Ascending aorta (tissue), 2 donors: ENCODE data around the gene TNFRSF4. TPM values are rescaled to one million over a fixed set of nuclear protein-coding genes. Genes with fewer than 3 reads are reported as not detected.

Experiments
- DNase-seq, 2 donors: peaks; one replicate each; pipeline ENCODE4 v3.0.0-alpha.2; 2019; ENCODE audit warnings: low spot score in 2 of 2
- H3K27ac ChIP-seq, 2 donors: fragments of 200-600 bp; sonication (generic); one replicate each; pipeline ENCODE4 v1.5.1; 2016 to 2017; ENCODE audit warnings: mild to moderate bottlenecking in 1 of 2
- H3K27me3 ChIP-seq: fragments of 200-600 bp; sonication (generic); one replicate; pipeline ENCODE4 v1.5.1; 2017
- H3K36me3 ChIP-seq, 2 donors: fragments of 200-600 bp; sonication (generic); one replicate each; pipeline ENCODE4 v1.5.1; 2016
- H3K4me1 ChIP-seq, 2 donors: fragments of 200-600 bp; sonication (generic); one replicate each; pipeline ENCODE4 v1.5.1; 2016 to 2017; ENCODE audit warnings: mild to moderate bottlenecking in 1 of 2
- H3K4me3 ChIP-seq, 2 donors: fragments of 200-600 bp; sonication (generic); one replicate each; pipeline ENCODE4 v1.5.1; 2016 to 2017; ENCODE audit warnings: mild to moderate bottlenecking in 1 of 2
- H3K9me3 ChIP-seq, 2 donors: fragments of 200-600 bp; sonication (generic); one replicate each; pipeline ENCODE4 v1.5.1; 2016
- intact Hi-C: fragments of 100-400 bp; cut with DNase I; formaldehyde crosslinking; loops from one replicate; pipeline ENCODE4 v1.15.1; 2023
- total RNA-seq: library from RNA; depleted of rRNA; stranded (reverse); fragments of >200 nt; gene quantifications from one replicate; pipeline ENCODE4 v1.1.0, GENCODE V29; 2016
- TF ChIP-seq, protein P1 (sequence below), 3 experiments: fragments of 200-600 bp in 2 of 3; fragments of 450-650 bp in 1 of 3; sonication (generic) in 2 of 3; IDR thresholded peaks; one replicate each; pipeline ENCODE4 v1.5.1; 2016 to 2019; ENCODE audit warnings: antibody characterized with exemption in 3 of 3, mild to moderate bottlenecking in 1 of 3, moderate library complexity in 1 of 3

Gene TNFRSF4
- total RNA-seq, 1 donor from 2014 or later: 4.8 TPM

DNA sequence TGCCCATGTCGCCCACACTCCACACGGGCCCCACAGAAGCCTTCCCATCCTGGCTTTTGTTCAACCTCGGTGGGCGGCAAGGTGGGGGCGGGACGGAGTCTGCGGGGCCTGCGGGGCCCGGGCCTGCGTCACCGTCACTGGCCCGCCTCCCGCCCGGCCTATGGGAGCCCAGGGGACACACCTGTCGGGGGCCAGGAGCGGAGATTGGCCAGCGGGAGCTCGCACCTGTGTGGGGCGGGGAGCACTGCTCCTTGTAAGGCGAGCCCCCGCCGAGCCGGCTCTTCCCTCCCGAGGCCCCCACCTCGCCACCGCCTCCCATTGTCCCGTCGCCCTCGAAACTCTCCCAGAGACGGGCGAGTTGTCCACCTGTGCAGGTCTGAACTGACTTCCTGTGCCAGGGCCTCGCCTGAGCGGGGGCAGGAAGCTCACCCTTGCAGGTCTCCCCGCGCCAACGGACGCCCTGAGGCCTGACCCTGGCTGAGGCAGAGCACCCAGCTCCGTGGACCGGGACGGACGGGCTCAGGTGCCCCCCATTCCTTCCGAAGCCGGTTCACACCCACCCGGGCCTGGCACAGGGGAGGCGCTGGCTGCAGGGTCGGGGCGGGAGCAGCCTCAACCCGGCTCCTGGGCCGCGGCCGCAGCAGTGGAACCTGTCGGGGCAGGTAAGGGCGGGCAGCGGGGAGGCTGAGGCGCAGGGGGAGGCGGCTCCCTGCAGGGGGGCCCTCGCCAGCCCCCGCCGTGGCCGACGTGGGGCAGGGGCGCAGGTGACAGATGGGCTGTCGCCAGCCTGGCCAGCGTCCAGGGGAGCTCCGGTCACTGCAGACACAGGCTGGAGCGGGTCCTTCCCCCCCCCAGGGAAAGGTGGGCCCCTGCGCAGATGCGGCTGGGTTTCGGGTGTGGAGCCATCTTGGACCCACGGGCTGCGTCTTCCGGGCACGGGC lies 51.1 kb downstream of the TNFRSF4 start:
- Histone ChIP-seq H3K4me3 (no peak overlapping the region), H3K27ac (no peak overlapping the region)
- no peak for DNase-seq

DNA sequence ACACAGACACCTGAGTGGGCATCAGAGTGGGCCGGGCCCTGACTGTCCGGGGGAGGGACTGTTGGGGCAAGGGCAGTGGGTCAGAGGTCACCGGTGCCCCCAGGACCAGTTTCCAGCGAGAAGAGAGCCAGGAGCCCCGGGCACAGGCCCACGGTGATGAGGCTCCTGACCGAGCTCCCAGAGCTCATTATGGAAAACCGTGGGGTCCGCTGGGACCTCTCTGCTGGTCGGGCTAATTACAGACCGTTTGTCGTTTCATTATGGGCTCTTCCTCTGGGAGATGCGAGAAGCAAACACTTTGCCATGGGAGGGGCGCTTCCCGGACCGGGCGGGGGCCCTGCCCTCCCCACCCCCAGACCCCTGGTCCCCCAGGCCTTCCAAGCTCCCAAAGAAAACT lies 52.3 kb downstream of the TNFRSF4 start:
- H3K9me3 ChIP-seq: no peaks in the 10 kb centered on the region
- H3K27ac ChIP-seq: no peak overlapping the region
- TF ChIP-seq, protein P1, sequence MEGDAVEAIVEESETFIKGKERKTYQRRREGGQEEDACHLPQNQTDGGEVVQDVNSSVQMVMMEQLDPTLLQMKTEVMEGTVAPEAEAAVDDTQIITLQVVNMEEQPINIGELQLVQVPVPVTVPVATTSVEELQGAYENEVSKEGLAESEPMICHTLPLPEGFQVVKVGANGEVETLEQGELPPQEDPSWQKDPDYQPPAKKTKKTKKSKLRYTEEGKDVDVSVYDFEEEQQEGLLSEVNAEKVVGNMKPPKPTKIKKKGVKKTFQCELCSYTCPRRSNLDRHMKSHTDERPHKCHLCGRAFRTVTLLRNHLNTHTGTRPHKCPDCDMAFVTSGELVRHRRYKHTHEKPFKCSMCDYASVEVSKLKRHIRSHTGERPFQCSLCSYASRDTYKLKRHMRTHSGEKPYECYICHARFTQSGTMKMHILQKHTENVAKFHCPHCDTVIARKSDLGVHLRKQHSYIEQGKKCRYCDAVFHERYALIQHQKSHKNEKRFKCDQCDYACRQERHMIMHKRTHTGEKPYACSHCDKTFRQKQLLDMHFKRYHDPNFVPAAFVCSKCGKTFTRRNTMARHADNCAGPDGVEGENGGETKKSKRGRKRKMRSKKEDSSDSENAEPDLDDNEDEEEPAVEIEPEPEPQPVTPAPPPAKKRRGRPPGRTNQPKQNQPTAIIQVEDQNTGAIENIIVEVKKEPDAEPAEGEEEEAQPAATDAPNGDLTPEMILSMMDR (IDR thresholded peaks at IDR 0.05): no peak
- H3K36me3 ChIP-seq: no peaks in the 10 kb centered on the region
- intact Hi-C loops: no loop called here
- H3K27me3 ChIP-seq: peaks cover 7% of the 10 kb centered on the region
- DNase-seq: no peak
- no peak overlapping the region for H3K4me3 ChIP-seq
- H3K4me1 ChIP-seq: peaks cover 4 to 8% of the 10 kb centered on the region in 2 donors

More for the DNA sequence above, 51.1 kb downstream of the TNFRSF4 start:
- Histone ChIP-seq H3K27me3 (peaks cover 7% of the 10 kb centered on the region), H3K36me3 (no peaks in the 10 kb centered on the region), H3K9me3 (no peaks in the 10 kb centered on the region), H3K4me1 (peaks cover 4 to 8% of the 10 kb centered on the region in 2 donors)
- intact Hi-C loops: no loop called here
- TF ChIP-seq, protein P1 (IDR thresholded peaks at IDR 0.05): no peak

Other genes starting within 250 kb of the TNFRSF4 start
- gene PLEKHN1, start 247.7 kb downstream of the TNFRSF4 start, total RNA-seq: not detected
- gene PERM1, start 232.1 kb downstream of the TNFRSF4 start, total RNA-seq: not detected
- gene HES4, start 214.1 kb downstream of the TNFRSF4 start, total RNA-seq: 285 TPM
- gene ISG15, start 200.7 kb downstream of the TNFRSF4 start, total RNA-seq: 125 TPM
- gene AGRN, start 194.0 kb downstream of the TNFRSF4 start, total RNA-seq: 109 TPM
- gene RNF223, start 139.8 kb downstream of the TNFRSF4 start, total RNA-seq: not detected
- 23.7 TPM for gene C1orf159, start 98.1 kb downstream of the TNFRSF4 start, total RNA-seq
- not detected for gene TTLL10, start 40.3 kb downstream of the TNFRSF4 start, total RNA-seq
- gene TNFRSF18, start 7.6 kb downstream of the TNFRSF4 start, total RNA-seq: not detected
- gene SDF4, start 17.8 kb upstream of the TNFRSF4 start, total RNA-seq: 223 TPM
- 94.9 TPM for gene B3GALT6, start 18.1 kb upstream of the TNFRSF4 start, total RNA-seq
- not detected for gene C1QTNF12, start 32.6 kb upstream of the TNFRSF4 start, total RNA-seq
- gene UBE2J2, start 59.7 kb upstream of the TNFRSF4 start, total RNA-seq: 25.2 TPM
- 0.32 TPM for gene SCNN1D, start 66.3 kb upstream of the TNFRSF4 start, total RNA-seq
- 105 TPM for gene ACAP3, start 93.8 kb upstream of the TNFRSF4 start, total RNA-seq
- gene PUSL1, start 94.4 kb upstream of the TNFRSF4 start, total RNA-seq: 28.3 TPM
- 214 TPM for gene INTS11, start 110.5 kb upstream of the TNFRSF4 start, total RNA-seq
- gene CPTP, start 110.6 kb upstream of the TNFRSF4 start, total RNA-seq: 71.3 TPM
- gene TAS1R3, start 117.1 kb upstream of the TNFRSF4 start, total RNA-seq: 2.7 TPM
- 66.7 TPM for gene DVL1, start 135.3 kb upstream of the TNFRSF4 start, total RNA-seq
- 345 TPM for gene MXRA8, start 144.4 kb upstream of the TNFRSF4 start, total RNA-seq
- gene AURKAIP1, start 161.1 kb upstream of the TNFRSF4 start, total RNA-seq: 247 TPM
- 150 TPM for gene CCNL2, start 185.2 kb upstream of the TNFRSF4 start, total RNA-seq
- 63.4 TPM for gene MRPL20, start 193.1 kb upstream of the TNFRSF4 start, total RNA-seq
- gene ANKRD65, start 207.1 kb upstream of the TNFRSF4 start, total RNA-seq: 12.5 TPM
- 79.0 TPM for gene VWA1, start 221.5 kb upstream of the TNFRSF4 start, total RNA-seq
- not detected for gene ATAD3C, start 235.5 kb upstream of the TNFRSF4 start, total RNA-seq